Measurements from ENCODE around the gene EFHC2.

DNA sequence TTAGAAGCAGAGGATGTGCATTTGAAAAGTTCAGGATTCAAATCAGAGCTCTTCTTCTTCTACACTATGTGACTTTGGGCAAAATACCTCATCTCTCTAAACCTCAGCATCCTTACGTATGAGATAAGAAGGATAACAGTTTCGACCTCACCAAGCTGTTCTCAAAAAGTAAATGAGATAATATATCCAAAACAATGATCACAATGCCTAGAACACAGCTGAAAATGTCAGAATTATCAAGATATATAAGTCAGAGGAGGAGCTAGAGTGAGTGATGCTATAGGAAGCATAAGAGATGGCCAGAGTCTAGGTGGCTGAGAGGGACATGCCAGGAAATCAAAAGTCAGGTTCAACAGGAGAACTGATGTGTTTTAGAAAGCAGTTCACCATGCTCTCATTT lies 168.0 kb downstream of the EFHC2 start:
- TF ChIP-seq, protein P1, sequence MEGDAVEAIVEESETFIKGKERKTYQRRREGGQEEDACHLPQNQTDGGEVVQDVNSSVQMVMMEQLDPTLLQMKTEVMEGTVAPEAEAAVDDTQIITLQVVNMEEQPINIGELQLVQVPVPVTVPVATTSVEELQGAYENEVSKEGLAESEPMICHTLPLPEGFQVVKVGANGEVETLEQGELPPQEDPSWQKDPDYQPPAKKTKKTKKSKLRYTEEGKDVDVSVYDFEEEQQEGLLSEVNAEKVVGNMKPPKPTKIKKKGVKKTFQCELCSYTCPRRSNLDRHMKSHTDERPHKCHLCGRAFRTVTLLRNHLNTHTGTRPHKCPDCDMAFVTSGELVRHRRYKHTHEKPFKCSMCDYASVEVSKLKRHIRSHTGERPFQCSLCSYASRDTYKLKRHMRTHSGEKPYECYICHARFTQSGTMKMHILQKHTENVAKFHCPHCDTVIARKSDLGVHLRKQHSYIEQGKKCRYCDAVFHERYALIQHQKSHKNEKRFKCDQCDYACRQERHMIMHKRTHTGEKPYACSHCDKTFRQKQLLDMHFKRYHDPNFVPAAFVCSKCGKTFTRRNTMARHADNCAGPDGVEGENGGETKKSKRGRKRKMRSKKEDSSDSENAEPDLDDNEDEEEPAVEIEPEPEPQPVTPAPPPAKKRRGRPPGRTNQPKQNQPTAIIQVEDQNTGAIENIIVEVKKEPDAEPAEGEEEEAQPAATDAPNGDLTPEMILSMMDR (IDR thresholded peaks at IDR 0.05 in 4 of 5, conservative IDR thresholded peaks at IDR 0.05 in 1 of 5): no peak
- TF ChIP-seq POLR2A (IDR thresholded peaks at IDR 0.05): no peak

Data from gastrocnemius medialis (tissue), 4 donors.